Thymus (tissue), 14 donors: ENCODE measurements around the gene BACE1-AS. TPM values are rescaled to one million over a fixed set of nuclear protein-coding genes. Genes with fewer than 3 reads are reported as not detected.

Source experiments
- DNase-seq, 9 donors: peaks; one replicate each; pipeline ENCODE4 v3.0.0-alpha.2; 2013; ENCODE audit warnings: low spot score in 9 of 9, low read depth in 6 of 9, missing footprints in 1 of 9
- H3K27ac ChIP-seq, 2 donors: one replicate each; pipeline ENCODE4 v1.5.1; 2013; ENCODE audit warnings: control low read depth in 1 of 2, low read depth in 1 of 2, low read length in 1 of 2, mild to moderate bottlenecking in 1 of 2, moderate library complexity in 1 of 2
- H3K27me3 ChIP-seq, 2 donors: one replicate each; pipeline ENCODE4 v1.5.1; 2013; ENCODE audit warnings: low read length in 1 of 2; ENCODE audit not compliant: control insufficient read depth in 2 of 2, insufficient read depth in 1 of 2
- H3K36me3 ChIP-seq, 2 donors: one replicate each; pipeline ENCODE4 v1.5.1; 2013; ENCODE audit warnings: low read length in 1 of 2, mild to moderate bottlenecking in 1 of 2, moderate library complexity in 1 of 2; ENCODE audit not compliant: control insufficient read depth in 2 of 2, insufficient read depth in 2 of 2
- H3K4me1 ChIP-seq, 2 donors: one replicate each; pipeline ENCODE4 v1.5.1; 2013; ENCODE audit warnings: low read length in 2 of 2; ENCODE audit not compliant: control insufficient read depth in 2 of 2, insufficient read depth in 2 of 2
- H3K4me3 ChIP-seq, 2 donors: one replicate each; pipeline ENCODE4 v1.5.1; 2013; ENCODE audit warnings: low read length in 2 of 2, control low read depth in 1 of 2, mild to moderate bottlenecking in 1 of 2
- H3K9me3 ChIP-seq, 2 donors: one replicate each; pipeline ENCODE4 v1.5.1; 2013; ENCODE audit warnings: low read length in 1 of 2, mild to moderate bottlenecking in 1 of 2; ENCODE audit not compliant: control insufficient read depth in 2 of 2, insufficient read depth in 1 of 2
- WGBS: extraction: QIAGEN DNeasy Blood & Tissue Kit; methylation state at CpG from one replicate; pipeline ENCODE4 v1.1.7; 2013; 5-methylcytosine and 5-hydroxymethylcytosine counted together
- long read RNA-seq, 10 donors: transcript quantifications; one replicate each; lab custom pipeline, GENCODE V29; 2026
- polyA plus RNA-seq: library from polyadenylated mRNA; stranded (reverse); fragments of 200-250 nt; gene quantifications from one replicate; pipeline ENCODE4 v1.2.3, GENCODE V29; 2013
- total RNA-seq: library from RNA; stranded (reverse); fragments of 120-200 nt; gene quantifications from one replicate; pipeline ENCODE4 v1.2.4, GENCODE V29; 2013
- donor health status: healthy.

BACE1-AS gene
- total RNA-seq (1.8 TPM), polyA plus RNA-seq (6.7 TPM)
- long read RNA-seq, donor 1, partial matches to known transcripts: 0 of 3 reads
- long read RNA-seq, donor 1, other reads (novel, unspliced or antisense): 0 of 3 reads
- long read RNA-seq, donor 2: 0 reads
- long read RNA-seq, donor 3, partial matches to known transcripts: 0 of 1 reads
- long read RNA-seq, donor 3, other reads (novel, unspliced or antisense): 0 of 1 reads
- long read RNA-seq, donor 4, transcript BACE1-AS-202 (1 exons, 774 nt): major isoform, 5 of 5 reads
- long read RNA-seq, donor 4, partial matches to known transcripts: 0 of 5 reads
- long read RNA-seq, donor 4, other reads (novel, unspliced or antisense): 0 of 5 reads
- long read RNA-seq, donor 5, transcript BACE1-AS-202 (1 exons, 774 nt): major isoform, 7 of 12 reads
- long read RNA-seq, donor 5, partial matches to known transcripts: 0 of 12 reads
- long read RNA-seq, donor 5, other reads (novel, unspliced or antisense): 5 of 12 reads
- long read RNA-seq, donor 6, transcript BACE1-AS-202 (1 exons, 774 nt): major isoform, 7 of 7 reads
- long read RNA-seq, donor 6, partial matches to known transcripts: 0 of 7 reads
- long read RNA-seq, donor 6, other reads (novel, unspliced or antisense): 0 of 7 reads
- long read RNA-seq, donor 7, partial matches to known transcripts: 0 of 3 reads
- long read RNA-seq, donor 7, other reads (novel, unspliced or antisense): 0 of 3 reads
- long read RNA-seq, donor 8: 0 reads
- long read RNA-seq, donor 9, partial matches to known transcripts: 0 of 4 reads
- long read RNA-seq, donor 9, other reads (novel, unspliced or antisense): 0 of 4 reads
- long read RNA-seq, donor 10: 0 reads

DNA sequence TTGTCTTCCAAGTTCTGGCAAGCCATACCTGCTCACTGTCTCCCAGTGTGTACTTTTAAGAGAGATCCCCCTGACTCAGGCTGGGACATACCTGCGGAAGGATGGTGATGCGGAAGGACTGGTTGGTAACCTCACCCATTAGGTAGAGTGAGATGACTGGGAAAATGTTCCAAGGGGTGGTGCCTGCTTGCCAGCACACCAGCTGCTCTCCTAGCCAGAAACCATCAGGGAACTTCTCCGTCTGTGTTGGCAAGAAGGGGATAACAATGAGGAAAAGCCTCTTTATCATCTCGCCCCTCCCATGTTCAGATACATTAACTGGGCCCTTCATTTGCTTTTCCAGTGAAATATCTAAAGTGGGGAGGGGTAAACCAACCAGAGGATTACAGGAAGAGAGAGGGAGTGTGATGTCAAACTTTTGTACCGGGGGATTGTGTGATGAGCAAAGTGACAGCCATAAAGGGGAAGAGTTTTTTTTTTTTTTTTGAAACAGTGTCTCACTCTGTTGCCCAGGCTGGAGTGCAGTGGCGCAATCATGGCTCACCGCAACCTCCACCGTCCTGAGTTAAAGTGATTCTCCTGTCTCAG, at the start of gene BACE1-AS:
TSS of gene BACE1-AS (plus strand) at position 538 of the 588 bp plus-strand sequence.
- no peak within 1 kb of the TSS for H3K27ac ChIP-seq
- H3K27me3 ChIP-seq: no peaks in the 10 kb centered on the region
- no peaks in the 10 kb centered on the region for H3K9me3 ChIP-seq
- no peak within 1 kb of the TSS for H3K4me3 ChIP-seq
- 99% methylated on average over 8 of the region's 8 CpGs for WGBS
- no peaks in the 10 kb centered on the region for H3K4me1 ChIP-seq
- H3K36me3 ChIP-seq: peaks cover 18 to 29% of the 10 kb centered on the region in 2 donors
- no peak for DNase-seq

- H3K4me1 ChIP-seq: no peaks in the 10 kb centered on the region
- DNase-seq: no peak
- no peak overlapping the region for H3K4me3 ChIP-seq
- 98% methylated on average over 4 of the region's 4 CpGs for WGBS
- H3K27ac ChIP-seq: no peak overlapping the region
- no peaks in the 10 kb centered on the region for H3K27me3 ChIP-seq
- peaks cover 23 to 47% of the 10 kb centered on the region in 2 donors for H3K36me3 ChIP-seq
- no peaks in the 10 kb centered on the region for H3K9me3 ChIP-seq
Measured at GRCh38 chr11:117248341-117248740, 42.8 kb upstream of the BACE1-AS start.

- WGBS: 97% methylated on average over 4 of the region's 4 CpGs
- Histone ChIP-seq H3K27me3 (no peaks in the 10 kb centered on the region), H3K27ac (no peak overlapping the region), H3K4me3 (no peak overlapping the region), H3K9me3 (no peaks in the 10 kb centered on the region), H3K4me1 (no peaks in the 10 kb centered on the region), H3K36me3 (peaks cover 26 to 41% of the 10 kb centered on the region in 2 donors)
- no peak for DNase-seq
Measured at GRCh38 chr11:117249571-117249970, 41.6 kb upstream of the BACE1-AS start.

DNA sequence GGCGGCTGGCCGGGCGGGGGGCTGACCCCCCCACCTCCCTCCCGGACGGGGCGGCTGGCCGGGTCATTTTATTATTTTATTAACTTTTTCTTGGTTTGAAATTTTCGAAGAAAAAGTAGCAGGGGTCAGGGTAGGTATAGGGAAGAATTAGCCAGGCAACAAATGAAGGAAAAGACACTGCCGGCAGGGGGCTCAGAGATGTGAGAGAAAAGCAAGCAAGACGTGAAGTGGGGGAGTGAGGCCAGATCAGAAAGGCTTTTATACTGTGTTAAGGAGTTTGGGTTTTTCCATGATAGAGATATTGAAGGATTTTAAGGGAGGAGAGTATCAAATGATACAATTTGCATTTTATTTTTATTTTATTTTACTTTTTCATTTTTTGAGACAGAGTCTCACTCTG, 39.6 kb upstream of the BACE1-AS start:
- H3K27ac ChIP-seq: no peak overlapping the region
- no peaks in the 10 kb centered on the region for H3K27me3 ChIP-seq
- no peaks in the 10 kb centered on the region for H3K9me3 ChIP-seq
- no peak for DNase-seq
- H3K36me3 ChIP-seq: peaks cover 20 to 26% of the 10 kb centered on the region in 2 donors
- no peak overlapping the region for H3K4me3 ChIP-seq
- 96% methylated on average over 10 of the region's 10 CpGs for WGBS
- H3K4me1 ChIP-seq: no peaks in the 10 kb centered on the region

- Histone ChIP-seq H3K27me3 (no peaks in the 10 kb centered on the region), H3K4me1 (no peaks in the 10 kb centered on the region), H3K9me3 (no peaks in the 10 kb centered on the region), H3K4me3 (no peak overlapping the region), H3K27ac (no peak overlapping the region), H3K36me3 (peaks cover 3 to 5% of the 10 kb centered on the region in 2 donors)
- DNase-seq: no peak
- WGBS: 95% methylated on average over 3 of the region's 3 CpGs
Measured at GRCh38 chr11:117255966-117256365, 35.2 kb upstream of the BACE1-AS start.

- peaks cover 3 to 7% of the 10 kb centered on the region in 2 donors for H3K36me3 ChIP-seq
- DNase-seq: no peak
- 75% methylated on average over 2 of the region's 2 CpGs for WGBS
- H3K4me3 ChIP-seq: no peak overlapping the region
- no peak overlapping the region for H3K27ac ChIP-seq
- no peaks in the 10 kb centered on the region for H3K27me3 ChIP-seq
- H3K9me3 ChIP-seq: no peaks in the 10 kb centered on the region
- H3K4me1 ChIP-seq: no peaks in the 10 kb centered on the region
Measured at GRCh38 chr11:117256573-117256972, 34.6 kb upstream of the BACE1-AS start.

DNA sequence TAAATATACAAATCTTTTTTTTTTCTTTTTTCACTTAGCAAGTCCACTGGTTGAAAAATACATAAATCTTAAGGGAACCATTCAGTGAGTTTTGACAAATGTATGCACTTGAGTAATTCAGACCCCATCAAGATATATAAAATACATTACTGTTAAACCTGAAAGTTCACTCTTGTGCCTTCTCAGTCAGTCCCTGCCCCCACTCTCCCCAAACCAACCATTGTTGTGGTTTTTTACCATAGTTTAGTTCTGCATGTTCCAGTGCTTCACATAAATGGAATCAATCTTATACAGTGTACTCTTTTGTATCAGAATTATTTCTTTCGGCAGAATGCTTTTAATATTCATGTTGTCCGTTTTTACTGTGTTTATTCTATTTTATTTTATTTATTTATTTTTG, 32.6 kb upstream of the BACE1-AS start:
- Histone ChIP-seq H3K27me3 (no peaks in the 10 kb centered on the region), H3K36me3 (peaks cover 5% of the 10 kb centered on the region in 2 donors), H3K27ac (no peak overlapping the region), H3K4me3 (no peak overlapping the region), H3K4me1 (no peaks in the 10 kb centered on the region), H3K9me3 (no peaks in the 10 kb centered on the region)
- DNase-seq: no peak
- WGBS: 98% methylated on average over 2 of the region's 2 CpGs

- Histone ChIP-seq H3K4me1 (no peaks in the 10 kb centered on the region), H3K27me3 (no peaks in the 10 kb centered on the region), H3K4me3 (no peak overlapping the region), H3K9me3 (no peaks in the 10 kb centered on the region), H3K36me3 (peaks cover 2% of the 10 kb centered on the region in 2 donors), H3K27ac (no peak overlapping the region)
- 93% methylated on average over 1 of the region's 1 CpG for WGBS
- no peak for DNase-seq
Measured at GRCh38 chr11:117259417-117259816, 31.7 kb upstream of the BACE1-AS start.
